HL-60 (cell line): ENCODE data around the gene TEX35.

Experiments
- DNase-seq, 2 experiments: peaks; one replicate each; pipeline ENCODE4 v3.0.0-alpha.2; 2010 to 2020; ENCODE audit warnings: low read depth in 1 of 2, low spot score in 1 of 2
- H3K27ac ChIP-seq: fragments of 250-450 bp; sonication (Bioruptor Pico); replicated peaks from 2 replicates; pipeline ENCODE4 v1.5.1; 2020; ENCODE audit warnings: mild to moderate bottlenecking, moderate library complexity
- H3K27me3 ChIP-seq: fragments of 250-450 bp; sonication (Bioruptor Pico); 2 replicates; pipeline ENCODE4 v1.5.1; 2021; ENCODE audit warnings: mild to moderate bottlenecking, moderate library complexity; ENCODE audit not compliant: insufficient read depth, poor library complexity, severe bottlenecking
- H3K4me3 ChIP-seq: replicated peaks from 2 replicates; pipeline ENCODE4 v1.5.1; 2011; ENCODE audit warnings: mild to moderate bottlenecking, control low read depth, low read length; ENCODE audit not compliant: insufficient read depth
- CTCF ChIP-seq: IDR thresholded peaks from one replicate; pipeline ENCODE4 v1.5.1; 2011; ENCODE audit warnings: low read length, control low read depth, inconsistent platforms; ENCODE audit not compliant: insufficient read depth
- GABPA ChIP-seq: IDR thresholded peaks from 2 replicates; pipeline ENCODE4 v1.6.1; 2012; ENCODE audit warnings: low read depth
- POLR2AphosphoS5 ChIP-seq: IDR thresholded peaks from 2 replicates; pipeline ENCODE4 v1.6.1; 2012; ENCODE audit warnings: low read depth
- REST ChIP-seq: IDR thresholded peaks from 2 replicates; pipeline ENCODE4 v1.6.1; 2012; ENCODE audit warnings: low read depth; ENCODE audit not compliant: insufficient replicate concordance
- SPI1 ChIP-seq: IDR thresholded peaks from 2 replicates; pipeline ENCODE4 v1.6.1; 2012; ENCODE audit warnings: low read depth, mild to moderate bottlenecking, borderline replicate concordance

Gene TEX35

GRCh38 chr1:178518894-178519293, 6.0 kb downstream of the TEX35 start:
- Histone ChIP-seq H3K4me3 (no peak overlapping the region), H3K27me3 (no peaks in the 10 kb centered on the region), H3K27ac (no peak overlapping the region)
- DNase-seq: no peak
- TF ChIP-seq SPI1 (no peak), REST (no peak), CTCF (no peak), GABPA (no peak), POLR2AphosphoS5 (no peak)

GRCh38 chr1:178520803-178521202, 7.9 kb downstream of the TEX35 start:
- TF ChIP-seq POLR2AphosphoS5: no peak
- no peak for TF ChIP-seq CTCF
- TF ChIP-seq SPI1: no peak
- no peak for TF ChIP-seq REST
- no peak for TF ChIP-seq GABPA
- no peaks in the 10 kb centered on the region for H3K27me3 ChIP-seq
- H3K4me3 ChIP-seq: no peak overlapping the region
- DNase-seq: no peak
- H3K27ac ChIP-seq: no peak overlapping the region

GRCh38 chr1:178521241-178521640, 8.3 kb downstream of the TEX35 start:
- DNase-seq: no peak
- Histone ChIP-seq H3K4me3 (no peak overlapping the region), H3K27me3 (no peaks in the 10 kb centered on the region), H3K27ac (no peak overlapping the region)
- no peak for TF ChIP-seq SPI1
- no peak for TF ChIP-seq REST
- TF ChIP-seq CTCF: no peak
- TF ChIP-seq POLR2AphosphoS5: no peak
- no peak for TF ChIP-seq GABPA
